Right lung (tissue), 5 donors: Measurements from ENCODE around the gene ZNF493. TPM values are rescaled to one million over a fixed set of nuclear protein-coding genes. Genes with fewer than 3 reads are reported as not detected.

Source experiments
- DNase-seq, 2 donors: peaks; one replicate each; pipeline ENCODE4 v3.0.0-alpha.2; 2013
- polyA plus RNA-seq, 5 donors: library from polyadenylated mRNA; unstranded; fragments of 120-200 nt; gene quantifications; one replicate each; pipeline versions ENCODE4 v1.2.1 to v1.2.3, GENCODE V29; 2013; ENCODE audit warnings: inconsistent platforms in 1 of 5, low replicate concordance in 1 of 5; ENCODE audit not compliant: insufficient read length in 5 of 5, insufficient read depth in 1 of 5

ZNF493 gene
- polyA plus RNA-seq, 5 donors = 23.1 to 79.5 (median 35.6) TPM

GRCh38 chr19:21454901-21455300 is 58.0 kb downstream of the ZNF493 start:
- no peak for DNase-seq

- DNase-seq = no peak
These were observed 63.8 kb downstream of the ZNF493 start for GRCh38 chr19:21460686-21461085.

DNA sequence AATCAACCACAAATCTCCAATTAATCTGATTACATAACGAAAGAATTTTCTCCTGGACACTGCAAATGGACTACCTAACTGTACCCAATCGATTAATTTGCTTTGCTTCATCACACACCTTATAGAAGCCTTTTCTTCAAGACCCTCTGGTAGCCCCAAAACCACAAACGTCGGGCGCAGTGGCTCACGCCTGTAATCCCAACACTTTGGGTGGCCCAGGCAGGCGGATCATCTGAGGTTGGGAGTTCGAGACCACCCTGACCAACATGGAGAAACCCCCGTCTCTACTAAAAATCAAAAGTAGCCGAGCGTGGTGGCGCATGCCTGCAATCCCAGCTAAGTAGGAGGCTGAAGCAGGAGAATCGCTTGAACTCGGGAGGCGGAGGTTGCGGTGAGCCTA is 65.6 kb downstream of the ZNF493 start:
- no peak for DNase-seq

DNA sequence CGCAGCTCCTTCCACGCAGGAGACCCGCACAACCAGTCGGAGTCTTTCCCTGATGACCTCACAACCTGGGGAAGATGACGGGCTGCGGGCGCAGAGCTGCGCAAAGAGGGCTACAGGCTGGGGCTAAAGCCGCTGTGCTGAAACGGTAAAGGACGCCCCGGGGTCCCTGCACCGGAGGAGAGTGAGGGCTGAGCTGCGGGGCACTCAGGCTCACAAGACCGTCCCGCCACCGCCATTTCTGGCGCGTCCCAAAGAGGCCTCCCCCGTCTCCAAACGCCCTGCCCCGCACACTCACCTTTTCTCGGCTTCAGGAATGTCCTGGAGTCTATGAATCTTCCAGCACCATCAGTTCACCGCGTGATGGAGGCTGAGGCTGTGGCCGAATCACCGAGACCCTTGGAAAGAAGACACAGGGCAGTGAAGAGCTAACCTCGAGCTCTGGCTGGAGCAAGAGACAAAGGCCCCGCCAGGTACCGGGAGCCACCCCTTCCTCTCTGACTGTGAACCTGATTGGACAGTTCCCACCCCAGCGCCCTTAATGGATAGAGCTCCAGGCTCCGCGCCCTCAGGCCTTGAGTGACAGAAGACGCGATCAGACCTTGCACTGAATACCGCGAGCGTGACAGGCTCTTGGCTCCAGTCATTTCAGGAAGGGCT is 66.6 kb downstream of the ZNF493 start:
- peak; percentile 64 to 73 for DNase-seq

- no peak for DNase-seq
These were observed 69.7 kb downstream of the ZNF493 start for GRCh38 chr19:21466627-21467026.

DNA sequence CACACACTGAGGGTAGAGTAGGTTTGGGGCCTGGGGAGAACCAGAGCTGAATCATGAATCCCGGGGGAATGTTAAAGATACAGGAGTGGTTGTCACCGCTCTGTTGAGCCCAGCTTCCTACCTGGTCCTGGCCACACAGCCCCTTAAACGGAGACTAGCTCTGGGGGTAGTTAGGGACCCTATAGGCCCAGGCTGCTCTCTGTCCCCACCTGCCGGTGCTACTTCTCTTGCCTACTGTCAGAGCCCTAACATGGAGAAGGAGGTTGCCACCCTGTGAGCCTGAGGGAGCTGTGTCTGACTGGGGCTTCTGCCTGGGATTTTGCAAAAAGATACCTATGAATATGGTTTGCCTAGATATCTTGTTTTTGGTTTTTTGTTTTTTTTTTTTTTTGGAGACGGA is 71.9 kb downstream of the ZNF493 start:
- DNase-seq = no peak

DNA sequence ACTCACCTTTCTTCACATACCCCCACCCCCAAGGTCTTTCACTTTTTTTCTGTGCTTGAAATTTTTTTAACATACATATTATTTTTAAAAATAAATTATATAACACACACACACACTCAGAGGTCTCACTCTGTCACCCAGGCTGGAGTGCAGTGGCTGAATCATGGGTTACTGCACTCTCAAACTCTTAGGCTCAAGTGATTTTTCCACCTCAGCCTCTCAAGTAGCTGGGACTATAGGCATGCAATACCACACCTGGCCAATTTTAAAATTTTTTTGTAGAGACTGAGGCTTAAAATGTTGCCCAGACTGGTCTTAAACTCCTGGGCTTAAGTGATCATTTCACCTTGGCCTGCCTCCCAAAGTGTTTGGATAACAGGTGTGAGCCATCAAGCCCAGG is 75.6 kb downstream of the ZNF493 start:
- no peak for DNase-seq

DNA sequence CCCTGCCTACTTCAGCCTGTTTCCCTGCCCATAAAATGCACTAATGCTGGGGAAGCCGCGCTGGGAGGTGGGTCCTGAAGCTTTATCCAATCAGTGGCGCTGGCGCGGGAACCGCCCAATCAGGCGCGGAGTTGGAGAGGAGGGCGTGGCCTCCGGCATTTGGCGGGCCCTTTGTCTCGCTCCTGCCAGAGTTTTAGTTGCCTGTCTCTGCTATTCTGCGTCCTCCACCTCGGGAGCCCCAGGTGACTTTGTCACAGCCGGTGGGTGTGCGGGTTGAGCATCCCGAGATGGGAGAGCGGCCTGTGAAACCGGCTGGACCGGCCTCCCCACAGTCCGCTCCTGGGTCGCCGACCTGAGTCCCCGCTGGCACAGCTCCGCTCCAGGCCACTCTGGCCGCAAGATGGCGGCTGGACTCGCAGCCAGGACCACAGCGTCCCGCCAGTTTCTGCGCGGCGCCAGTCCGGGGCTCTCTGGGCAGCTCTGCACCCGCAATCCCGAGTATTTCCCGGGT is 77.8 kb downstream of the ZNF493 start:
- peak; percentile 85 to 90 for DNase-seq

Other genes starting within 250 kb of the ZNF493 start
- 10 to 100 TPM; 13.6 to 28.8 (median 22.7) TPM for gene ZNF708, start 67.7 kb upstream of the ZNF493 start, polyA plus RNA-seq
- 10 to 100 TPM; 28.3 to 49.3 (median 40.4) TPM for gene ZNF738, start 38.1 kb upstream of the ZNF493 start, polyA plus RNA-seq
- 10 to 100 TPM; 19.5 to 29.8 (median 27.6) TPM for gene ZNF429, start 108.5 kb downstream of the ZNF493 start, polyA plus RNA-seq